Osteocyte (in vitro differentiated cells): Measurements from ENCODE around the gene RETN. TPM values are rescaled to one million over a fixed set of nuclear protein-coding genes. Genes with fewer than 3 reads are reported as not detected.

ENCODE experiments used
- DNase-seq: peaks from one replicate; pipeline ENCODE4 v3.0.0; 2021; ENCODE audit warnings: mixed read lengths; ENCODE audit not compliant: unreplicated experiment; ENCODE audit errors: extremely low spot score
- H3K27ac Mint-ChIP-seq: one replicate; pipeline ENCODE4 v1.8.0; 2021; ENCODE audit warnings: mild to moderate bottlenecking, mixed read lengths; ENCODE audit not compliant: unreplicated experiment
- H3K27me3 Mint-ChIP-seq: one replicate; pipeline ENCODE4 v1.8.0; 2021; ENCODE audit warnings: mixed read lengths; ENCODE audit not compliant: unreplicated experiment
- H3K36me3 Mint-ChIP-seq: one replicate; pipeline ENCODE4 v1.8.0; 2021; ENCODE audit warnings: mixed read lengths; ENCODE audit not compliant: unreplicated experiment
- H3K4me1 Mint-ChIP-seq: one replicate; pipeline ENCODE4 v1.8.0; 2021; ENCODE audit warnings: mixed read lengths; ENCODE audit not compliant: unreplicated experiment
- H3K4me3 Mint-ChIP-seq: one replicate; pipeline ENCODE4 v1.8.0; 2021; ENCODE audit warnings: mild to moderate bottlenecking, moderate library complexity, mixed read lengths; ENCODE audit not compliant: unreplicated experiment
- H3K9me3 Mint-ChIP-seq: one replicate; pipeline ENCODE4 v1.8.0; 2021; ENCODE audit warnings: mixed read lengths; ENCODE audit not compliant: unreplicated experiment
- total RNA-seq: library from RNA; stranded (reverse); gene quantifications from 2 replicates; pipeline ENCODE4 v1.2.1, GENCODE V29; 2021
- TF ChIP-seq, protein P1 (sequence below): fragments of 200-600 bp; sonication (generic); IDR thresholded peaks from 2 replicates; pipeline ENCODE4 v1.5.0; 2021; ENCODE audit warnings: antibody characterized with exemption, mild to moderate bottlenecking, moderate library complexity

RETN gene
- total RNA-seq, 1 donor from 2014 or later: not detected

DNA sequence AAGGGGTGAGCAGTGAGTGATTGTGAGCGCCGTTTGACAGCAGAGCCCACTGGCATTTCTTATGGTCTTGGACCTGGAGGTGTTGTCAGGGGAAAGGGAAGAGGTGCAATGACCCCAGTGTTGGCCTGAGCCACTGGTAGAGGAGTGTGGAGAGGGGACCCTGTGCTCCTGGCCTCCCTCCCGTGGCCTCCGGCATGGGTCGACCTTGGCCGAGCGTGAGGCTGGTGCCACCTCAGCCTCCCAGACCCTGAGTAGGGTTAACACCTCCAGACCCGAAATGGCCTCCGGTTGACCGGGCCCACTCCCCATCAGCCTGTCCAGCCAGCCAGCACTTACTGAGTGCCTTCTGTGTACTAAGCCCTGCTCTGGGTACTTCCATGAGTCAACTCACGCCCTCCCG lies 18.3 kb downstream of the RETN start:
- Mint-ChIP-seq H3K9me3 (no peaks in the 10 kb centered on the region), H3K27ac (no peak overlapping the region), H3K27me3 (no peaks in the 10 kb centered on the region), H3K4me3 (no peak overlapping the region), H3K36me3 (peaks cover 11% of the 10 kb centered on the region), H3K4me1 (no peaks in the 10 kb centered on the region)
- no peak for DNase-seq
- TF ChIP-seq, protein P1, sequence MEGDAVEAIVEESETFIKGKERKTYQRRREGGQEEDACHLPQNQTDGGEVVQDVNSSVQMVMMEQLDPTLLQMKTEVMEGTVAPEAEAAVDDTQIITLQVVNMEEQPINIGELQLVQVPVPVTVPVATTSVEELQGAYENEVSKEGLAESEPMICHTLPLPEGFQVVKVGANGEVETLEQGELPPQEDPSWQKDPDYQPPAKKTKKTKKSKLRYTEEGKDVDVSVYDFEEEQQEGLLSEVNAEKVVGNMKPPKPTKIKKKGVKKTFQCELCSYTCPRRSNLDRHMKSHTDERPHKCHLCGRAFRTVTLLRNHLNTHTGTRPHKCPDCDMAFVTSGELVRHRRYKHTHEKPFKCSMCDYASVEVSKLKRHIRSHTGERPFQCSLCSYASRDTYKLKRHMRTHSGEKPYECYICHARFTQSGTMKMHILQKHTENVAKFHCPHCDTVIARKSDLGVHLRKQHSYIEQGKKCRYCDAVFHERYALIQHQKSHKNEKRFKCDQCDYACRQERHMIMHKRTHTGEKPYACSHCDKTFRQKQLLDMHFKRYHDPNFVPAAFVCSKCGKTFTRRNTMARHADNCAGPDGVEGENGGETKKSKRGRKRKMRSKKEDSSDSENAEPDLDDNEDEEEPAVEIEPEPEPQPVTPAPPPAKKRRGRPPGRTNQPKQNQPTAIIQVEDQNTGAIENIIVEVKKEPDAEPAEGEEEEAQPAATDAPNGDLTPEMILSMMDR: no peak

DNA sequence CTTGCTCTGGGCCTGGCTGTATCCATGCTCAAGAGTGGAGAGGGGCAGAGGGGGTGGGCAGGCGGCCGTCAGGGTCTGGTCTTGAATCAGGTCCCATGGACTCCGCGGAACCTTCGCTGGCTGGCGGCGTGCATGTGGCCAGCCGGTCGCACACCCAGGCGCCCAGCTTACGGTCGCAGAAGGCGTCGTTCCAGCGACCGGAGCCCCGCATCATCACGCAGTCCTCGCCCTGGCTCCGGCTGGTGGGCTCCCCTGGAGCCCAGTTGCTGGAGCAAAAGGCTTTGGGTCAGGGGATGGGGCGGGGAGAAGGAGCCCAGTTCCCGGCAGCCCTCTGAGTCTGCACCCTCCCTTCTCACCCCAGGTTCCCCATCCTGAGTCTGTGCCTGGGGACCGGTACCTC lies 20.3 kb downstream of the RETN start:
- DNase-seq: no peak
- Mint-ChIP-seq H3K27ac (no peak overlapping the region), H3K36me3 (peaks cover 3% of the 10 kb centered on the region), H3K4me1 (no peaks in the 10 kb centered on the region), H3K4me3 (no peak overlapping the region), H3K27me3 (no peaks in the 10 kb centered on the region), H3K9me3 (no peaks in the 10 kb centered on the region)
- TF ChIP-seq, protein P1: no peak

DNA sequence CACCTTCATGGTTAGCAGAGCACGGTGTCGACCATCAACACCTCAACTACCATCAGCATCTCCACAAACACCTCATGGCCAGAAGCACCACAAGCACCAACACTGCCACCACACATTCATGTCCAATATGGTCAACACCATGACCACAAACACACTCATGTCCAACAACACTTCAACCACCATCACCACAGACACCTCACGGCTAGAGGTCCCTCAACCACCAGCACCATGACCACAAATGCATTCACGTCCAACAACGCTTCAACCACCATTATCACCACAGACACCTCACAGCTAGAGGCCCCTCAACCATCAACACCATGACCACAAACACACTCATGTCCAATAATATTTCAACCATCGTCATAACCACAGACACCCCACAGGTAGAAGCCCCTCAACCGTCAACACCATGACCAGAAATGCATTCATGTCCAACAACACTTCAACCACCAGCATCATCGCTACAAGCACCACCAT lies 22.0 kb downstream of the RETN start:
- no peaks in the 10 kb centered on the region for H3K27me3 Mint-ChIP-seq
- H3K9me3 Mint-ChIP-seq: no peaks in the 10 kb centered on the region
- no peak overlapping the region for H3K4me3 Mint-ChIP-seq
- no peaks in the 10 kb centered on the region for H3K36me3 Mint-ChIP-seq
- no peak for DNase-seq
- no peaks in the 10 kb centered on the region for H3K4me1 Mint-ChIP-seq
- no peak overlapping the region for H3K27ac Mint-ChIP-seq
- TF ChIP-seq, protein P1: no peak

DNA sequence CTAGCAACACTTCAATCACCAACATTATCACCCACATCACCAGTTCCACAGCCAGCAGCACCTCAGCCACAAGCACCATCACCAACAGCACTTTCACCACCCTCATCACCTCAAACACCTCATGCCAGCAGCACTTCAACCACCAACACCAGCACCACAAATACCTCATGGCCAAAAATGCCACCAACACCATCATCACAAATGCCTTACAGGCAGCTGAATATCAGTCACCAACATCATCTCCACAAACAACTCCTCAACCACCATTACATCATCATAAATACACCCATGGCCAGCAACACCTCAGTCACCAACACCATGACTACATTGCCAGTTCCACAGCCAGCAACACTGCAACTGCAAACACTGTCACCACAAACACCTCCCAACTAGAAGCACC lies 22.6 kb downstream of the RETN start:
- Mint-ChIP-seq H3K27ac (no peak overlapping the region), H3K4me3 (no peak overlapping the region), H3K9me3 (no peaks in the 10 kb centered on the region), H3K36me3 (no peaks in the 10 kb centered on the region), H3K27me3 (peaks cover under 1% of the 10 kb centered on the region), H3K4me1 (no peaks in the 10 kb centered on the region)
- TF ChIP-seq, protein P1: no peak
- DNase-seq: no peak

DNA sequence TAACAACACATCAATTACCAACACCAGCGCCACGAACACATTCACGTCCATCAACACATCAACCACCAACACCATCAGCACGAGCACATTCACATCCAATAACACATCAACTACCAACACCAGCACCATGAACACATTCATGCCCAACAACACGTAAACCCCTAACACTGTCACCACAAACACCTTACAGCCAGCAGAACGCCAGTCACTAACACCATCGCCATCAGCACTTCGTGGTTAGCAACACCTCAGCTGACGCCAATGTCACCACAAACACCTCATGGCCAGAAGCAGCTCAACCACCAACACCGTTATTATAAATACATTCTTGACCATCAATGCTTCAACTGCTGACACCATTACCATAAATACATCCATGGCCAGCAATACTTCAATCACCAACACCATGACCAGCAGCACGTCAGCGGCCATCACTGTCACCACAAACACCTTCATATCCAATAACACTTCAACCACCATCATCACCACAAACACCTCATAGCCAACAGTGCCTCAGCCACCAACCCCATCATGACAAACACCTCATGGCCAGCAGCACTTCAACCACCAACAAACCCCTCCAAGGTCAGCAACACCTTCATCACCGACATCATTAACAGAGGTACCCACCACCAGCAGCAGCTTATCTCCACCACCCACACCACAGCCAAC lies 23.7 kb downstream of the RETN start:
- Mint-ChIP-seq H3K9me3 (no peaks in the 10 kb centered on the region), H3K27me3 (peaks cover 2% of the 10 kb centered on the region), H3K4me1 (no peaks in the 10 kb centered on the region), H3K4me3 (no peak overlapping the region), H3K36me3 (no peaks in the 10 kb centered on the region), H3K27ac (no peak overlapping the region)
- DNase-seq: no peak
- TF ChIP-seq, protein P1: no peak
